GM15510 (cell line): ENCODE results near the gene PTTG1IP.

ENCODE experiments used
- POLR2A ChIP-seq: IDR thresholded peaks from 3 replicates; pipeline ENCODE4 v1.6.1; 2011; ENCODE audit warnings: borderline replicate concordance; ENCODE audit not compliant: insufficient read length; ENCODE audit errors: extremely low read depth

PTTG1IP gene

DNA sequence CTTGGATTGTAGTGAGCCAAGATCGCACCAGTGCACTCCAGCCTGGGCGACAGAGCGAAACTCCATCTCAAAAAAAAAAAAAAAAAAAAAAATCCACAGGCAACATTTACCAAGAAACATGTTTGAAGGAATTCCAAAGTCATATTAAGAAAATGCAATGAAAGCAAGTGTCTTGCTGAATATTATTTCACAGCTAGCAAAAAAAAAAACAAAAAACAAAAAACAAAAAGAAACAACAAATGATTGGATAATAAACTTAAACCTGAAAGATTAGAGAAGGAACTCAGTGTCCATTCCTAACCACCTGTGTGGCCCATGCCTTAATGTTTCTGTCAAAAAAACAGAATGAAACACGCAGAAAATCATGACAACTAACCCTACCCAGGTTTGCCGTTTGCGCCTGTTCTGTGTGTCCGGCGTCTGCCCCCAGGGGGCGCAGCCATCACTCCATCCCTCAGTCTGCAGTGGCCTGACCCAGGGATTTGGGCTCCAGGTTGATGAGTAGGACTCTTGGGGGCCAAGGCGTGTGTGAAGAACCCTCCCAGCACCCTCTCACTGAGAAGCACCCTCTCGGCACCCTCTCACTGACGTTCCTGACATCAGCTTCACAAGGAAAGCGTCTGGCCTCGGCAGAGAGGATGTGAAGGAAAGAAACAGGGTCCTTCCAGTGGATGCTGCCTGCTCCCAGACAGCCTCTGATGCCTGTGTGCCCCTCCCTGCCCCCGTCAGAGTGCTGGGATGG lies 19.2 kb upstream of the PTTG1IP start:
- TF ChIP-seq POLR2A = no peak

DNA sequence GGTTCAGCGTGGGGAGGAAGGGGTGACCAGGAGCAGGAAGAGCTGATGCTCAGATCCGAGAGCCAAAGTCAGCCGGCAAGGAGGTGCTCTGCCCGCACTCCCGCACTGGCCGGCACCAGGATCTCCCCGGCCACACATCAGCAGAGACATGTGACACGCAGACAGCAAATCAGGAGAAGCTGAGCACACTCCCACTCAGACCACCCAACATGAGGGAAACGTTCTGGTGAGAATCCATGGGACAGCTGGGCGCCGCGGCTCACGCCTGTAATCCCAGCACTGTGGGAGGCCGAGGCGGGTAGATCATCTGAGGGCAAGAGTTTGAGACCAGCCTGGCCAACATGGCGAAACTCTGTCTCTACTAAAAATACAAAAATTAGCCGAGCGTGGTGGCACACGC lies 18.6 kb upstream of the PTTG1IP start:
- no peak for TF ChIP-seq POLR2A

DNA sequence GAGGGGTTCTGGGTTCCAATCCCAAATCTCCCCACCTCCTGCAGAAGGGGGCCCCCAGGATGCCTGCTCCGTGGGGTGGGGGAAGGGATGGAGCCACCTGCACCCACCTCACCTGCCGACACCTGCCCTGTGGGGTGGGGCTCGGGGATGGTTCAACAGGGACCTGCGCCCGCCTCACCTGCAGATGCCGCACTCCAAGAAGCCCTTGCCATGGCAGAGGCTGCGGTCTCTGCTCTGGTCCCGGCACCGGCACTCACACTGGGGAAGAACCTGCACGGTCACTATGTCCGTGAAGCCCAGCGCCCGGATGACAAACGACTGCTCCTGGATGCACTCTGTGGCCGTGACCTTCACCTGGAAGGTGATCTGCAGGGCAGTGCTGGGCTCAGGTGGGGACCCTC lies 18.1 kb upstream of the PTTG1IP start:
- TF ChIP-seq POLR2A = no peak

DNA sequence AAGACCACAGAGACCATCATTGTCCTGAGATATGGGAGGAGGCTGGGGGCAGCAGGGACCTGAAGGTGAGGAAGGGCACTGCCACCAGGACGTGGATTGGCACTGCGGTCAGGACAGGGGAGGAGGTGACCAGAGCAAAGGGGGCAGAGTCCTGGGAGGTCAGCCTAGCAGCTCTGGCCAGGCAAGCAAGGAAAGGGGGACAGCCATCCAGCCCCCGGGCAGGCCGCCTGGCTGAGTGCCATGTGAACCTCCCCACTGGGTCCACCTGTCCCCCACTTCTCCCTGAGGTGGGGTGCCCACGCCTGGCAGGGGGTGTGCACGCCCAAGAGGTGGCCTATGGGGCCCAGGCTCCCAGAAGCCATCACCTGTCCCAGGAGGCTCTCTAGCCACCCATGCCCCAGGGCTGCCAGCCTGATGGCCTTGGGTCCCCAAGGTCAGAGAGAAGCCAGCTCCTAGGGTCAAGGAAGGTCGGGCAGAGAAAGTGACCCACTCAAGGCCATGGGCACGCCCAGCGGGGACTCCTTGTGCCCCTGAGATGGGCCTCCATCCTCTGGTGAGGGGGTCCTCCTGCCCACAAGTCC lies 17.6 kb upstream of the PTTG1IP start:
- TF ChIP-seq POLR2A = no peak

DNA sequence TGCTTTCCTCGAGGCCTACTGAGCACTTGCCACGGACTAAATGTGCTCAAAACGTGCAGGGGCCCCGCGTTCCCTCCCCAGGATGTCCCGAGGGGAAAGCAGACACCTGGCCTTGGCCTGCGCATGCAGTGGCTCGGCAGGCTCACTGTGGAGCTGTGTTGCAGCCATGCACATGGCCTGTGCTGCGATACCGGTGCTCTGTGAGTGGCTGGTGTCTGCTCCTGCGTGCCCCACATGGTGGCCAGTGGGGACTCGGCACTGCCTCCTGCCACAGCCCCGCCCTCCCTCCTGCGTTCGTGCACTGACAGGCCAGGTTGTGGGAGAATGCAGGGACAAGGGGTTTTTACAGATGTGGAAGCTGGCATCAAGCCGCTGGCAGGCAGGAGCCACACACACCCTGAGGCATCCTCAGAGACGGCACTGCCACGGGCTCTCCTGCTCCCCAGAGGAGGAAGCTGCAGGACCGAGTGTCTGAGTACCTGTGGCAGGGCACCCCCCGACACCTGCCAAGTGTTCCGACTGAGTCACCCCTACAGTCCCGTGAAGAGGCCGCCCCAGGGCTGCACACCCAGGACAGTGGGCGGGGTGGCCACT lies 16.9 kb upstream of the PTTG1IP start:
- no peak for TF ChIP-seq POLR2A

DNA sequence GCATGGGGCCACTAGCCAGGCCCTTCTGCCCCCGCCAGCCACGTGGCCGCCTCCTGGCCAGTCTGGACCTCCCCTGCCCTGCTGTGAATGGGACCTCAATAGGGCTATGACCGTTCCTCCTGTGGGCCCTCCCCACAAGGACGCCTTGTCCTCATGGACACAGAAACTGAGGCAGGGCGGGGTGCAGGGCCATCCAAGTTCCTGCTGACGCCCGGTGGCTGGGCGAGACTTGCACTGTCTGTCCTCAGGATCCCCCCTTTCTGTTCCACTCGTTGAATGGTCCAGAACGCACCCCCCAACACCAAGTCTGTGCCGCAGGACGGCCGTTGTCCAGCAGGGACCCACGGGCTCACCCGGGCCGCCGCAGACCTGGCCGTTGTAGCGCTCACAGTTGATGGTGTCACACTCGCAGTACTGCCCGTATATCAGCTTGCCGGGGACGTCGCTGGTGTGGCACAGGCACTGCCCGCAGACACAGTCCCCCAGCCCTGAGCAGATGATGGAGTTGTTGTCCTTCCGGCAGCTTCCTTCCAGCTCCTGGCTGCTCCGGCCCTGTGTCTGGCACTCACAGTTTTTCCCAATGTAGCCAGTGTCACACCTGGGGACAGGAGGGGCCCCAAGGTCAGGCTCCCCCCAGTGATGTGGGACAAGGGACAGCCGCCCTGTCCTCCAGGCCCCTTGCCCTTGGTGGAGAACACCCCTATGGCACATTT lies 16.3 kb upstream of the PTTG1IP start:
- peak; percentile 7 for TF ChIP-seq POLR2A

DNA sequence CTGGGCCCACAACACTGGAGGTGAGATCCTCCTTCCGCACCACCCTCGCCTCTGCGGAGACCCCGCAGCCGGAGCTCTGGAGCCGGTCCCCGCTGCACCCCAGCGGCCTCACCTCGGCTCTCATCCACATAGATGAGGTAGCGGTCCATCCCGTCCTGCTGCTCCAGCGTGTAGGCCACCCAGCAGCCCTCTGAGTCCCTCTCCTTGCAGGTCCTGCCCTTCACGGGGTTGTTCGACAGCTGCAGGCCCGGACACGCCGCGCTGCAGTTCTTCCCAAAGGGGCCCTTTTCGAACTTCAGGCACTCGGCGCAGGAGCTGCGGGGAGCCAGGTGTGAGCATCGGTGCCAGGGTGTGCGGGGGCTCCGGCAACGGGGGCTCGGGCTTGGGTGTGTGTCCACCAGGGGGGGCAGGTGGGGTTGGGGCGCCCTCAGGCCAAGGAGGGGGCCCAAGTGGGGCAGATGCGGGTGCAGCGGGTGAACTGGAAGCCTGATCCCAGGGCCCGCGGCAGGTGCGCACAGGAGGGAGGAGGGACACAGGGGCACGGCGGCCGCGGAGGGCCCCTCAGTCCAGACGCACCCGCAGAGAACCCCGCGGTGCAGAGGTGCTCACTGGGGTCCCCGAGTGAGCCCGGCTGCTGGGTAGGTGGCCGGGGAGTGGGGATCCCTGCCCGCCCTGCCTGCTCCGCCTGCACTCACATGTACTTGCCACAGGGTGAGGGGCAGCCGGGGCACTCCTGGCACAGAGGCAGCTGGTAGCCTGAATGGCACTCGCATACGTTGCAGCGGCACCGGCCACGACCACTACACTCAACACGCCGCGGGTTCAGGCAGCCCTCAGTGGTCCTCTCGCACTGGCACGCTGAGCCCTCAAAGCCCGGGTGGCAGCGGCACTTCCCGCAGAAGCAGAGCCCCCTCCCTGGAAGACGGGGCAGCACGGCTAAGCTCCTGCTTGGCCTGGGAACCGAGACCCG lies 15.4 kb upstream of the PTTG1IP start:
- peak; percentile 21 for TF ChIP-seq POLR2A

DNA sequence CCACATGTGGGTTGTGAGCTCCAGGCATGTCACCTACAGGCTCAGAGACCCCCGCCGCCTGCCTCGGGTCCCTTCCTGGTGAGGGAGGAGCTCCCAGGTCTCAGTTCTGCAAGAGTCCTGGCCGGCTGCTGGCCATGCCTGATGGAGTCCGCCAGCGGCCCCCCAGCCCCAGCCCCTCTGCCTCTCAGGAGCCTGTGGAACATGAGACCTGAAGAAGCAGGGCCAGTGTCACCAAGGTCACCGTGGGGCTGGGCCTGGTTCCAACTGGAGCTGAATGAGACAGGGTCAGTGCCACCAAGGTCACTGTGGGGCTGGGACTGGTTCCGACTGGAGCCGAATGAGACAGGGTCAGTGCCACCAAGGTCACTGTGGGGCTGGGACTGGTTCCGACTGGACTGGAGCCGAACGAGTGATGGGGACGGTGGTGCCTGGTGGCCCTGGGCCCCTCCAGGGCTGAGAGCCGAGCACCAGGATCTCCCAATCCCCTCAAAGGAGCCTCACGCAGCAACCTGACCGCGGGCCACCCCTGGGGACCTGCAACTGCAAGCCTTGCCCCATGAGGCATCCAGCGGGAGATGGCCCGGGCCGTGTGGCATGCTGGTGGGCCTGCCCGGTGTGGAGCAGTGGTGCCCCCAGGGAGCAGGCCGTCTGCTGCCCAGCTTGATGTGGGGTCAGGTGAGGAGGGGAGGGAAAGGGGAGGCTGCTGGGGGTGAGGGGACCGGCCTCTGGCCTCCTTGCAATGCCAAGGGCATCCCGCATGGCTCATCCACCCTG lies 14.5 kb upstream of the PTTG1IP start:
- TF ChIP-seq POLR2A = no peak

DNA sequence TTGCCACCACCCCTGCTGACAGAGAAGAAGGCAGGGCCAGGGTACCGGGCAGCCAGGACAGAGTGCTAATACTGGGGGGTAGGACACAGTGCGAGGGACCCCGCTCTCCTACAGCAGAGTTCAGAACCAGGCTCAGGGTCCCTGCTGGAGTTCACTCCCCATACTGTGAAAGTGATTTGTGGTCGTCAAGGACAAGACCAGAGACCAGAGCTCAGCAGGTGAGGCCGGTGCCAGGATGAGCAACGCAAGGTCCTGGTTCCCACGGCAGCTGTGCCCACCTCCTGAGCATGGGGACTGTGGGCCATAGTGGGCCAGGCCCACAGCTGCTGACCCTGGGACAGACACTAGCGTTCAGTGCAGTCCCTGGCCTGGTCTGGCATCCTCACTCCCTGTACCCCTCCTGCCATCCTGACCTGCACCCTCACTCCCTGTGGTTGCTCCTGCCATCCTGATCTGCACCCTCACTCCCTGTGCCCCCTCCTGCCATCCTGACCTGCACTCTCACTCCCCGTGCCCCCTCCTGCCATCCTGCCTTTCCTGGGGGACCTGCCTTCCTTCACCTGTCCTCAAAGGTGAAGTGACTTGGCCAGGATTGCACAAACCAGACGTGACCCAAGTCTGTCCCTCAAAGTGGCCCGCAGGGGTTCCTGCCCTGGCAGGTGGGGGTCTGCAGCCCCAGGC lies 13.8 kb upstream of the PTTG1IP start:
- TF ChIP-seq POLR2A = no peak

DNA sequence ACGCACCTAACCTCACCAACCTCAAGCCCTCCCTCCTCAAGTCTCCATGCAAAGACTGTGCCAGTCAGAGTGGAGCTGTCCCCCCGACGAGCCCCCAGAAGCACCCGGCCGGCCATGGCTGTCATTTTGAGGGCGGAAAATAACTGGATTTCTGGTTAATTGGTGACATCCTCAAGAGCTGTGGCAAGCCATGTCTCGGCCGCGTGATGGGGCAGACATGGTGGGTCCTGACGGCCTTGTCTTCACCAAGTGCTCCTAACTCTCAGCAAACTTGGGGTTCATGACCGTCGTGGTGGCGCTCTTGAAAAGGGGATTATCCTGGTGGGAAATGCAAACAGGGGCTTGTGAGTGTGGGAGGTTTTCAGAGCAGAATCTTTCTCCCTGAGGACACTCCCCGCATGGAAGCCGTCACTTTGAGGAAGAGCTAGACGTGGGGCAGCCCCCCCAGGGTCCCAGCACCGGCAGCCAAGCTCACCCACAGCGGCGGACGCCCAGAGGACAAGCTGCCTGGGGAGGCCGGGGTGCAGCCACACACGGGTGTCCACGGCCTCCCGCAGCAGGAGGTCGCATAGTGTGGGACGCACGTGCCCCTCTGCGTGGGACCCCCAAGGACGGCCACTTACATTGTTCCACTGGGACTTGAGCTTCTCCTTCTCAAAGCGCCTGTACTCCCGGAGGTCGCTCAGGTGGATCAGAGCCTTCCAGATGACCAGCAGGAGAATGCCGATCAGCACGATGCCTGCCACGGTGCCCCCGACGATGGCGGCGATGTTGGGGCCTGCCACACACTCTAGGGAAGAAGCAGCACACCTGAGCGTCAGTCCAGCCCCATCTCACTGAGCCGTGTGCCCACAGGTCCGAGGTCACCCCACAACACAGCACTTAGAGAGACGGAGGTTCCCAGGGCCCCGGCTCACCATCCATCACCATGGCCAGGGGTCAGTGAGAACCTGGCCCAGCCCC lies 12.9 kb upstream of the PTTG1IP start:
- no peak for TF ChIP-seq POLR2A

DNA sequence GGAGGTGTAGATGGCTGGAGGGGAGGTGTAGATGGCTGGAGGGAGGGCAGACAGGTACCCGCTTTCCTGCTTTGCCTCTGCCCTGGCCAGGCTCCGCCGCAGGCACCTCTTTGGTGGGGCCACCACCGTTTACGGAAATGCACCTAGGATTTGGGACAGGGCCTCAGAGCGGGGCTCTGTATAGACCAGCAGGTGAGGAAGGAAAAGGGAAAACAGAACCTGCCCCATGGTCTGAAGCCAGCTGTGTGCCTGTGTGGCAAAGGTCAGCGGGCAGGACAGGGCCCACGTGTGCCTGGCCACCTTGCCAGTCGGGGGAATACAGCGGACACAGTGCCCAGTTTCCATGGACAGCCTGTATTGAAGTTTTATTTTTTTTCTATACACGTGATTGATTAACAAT lies 12.1 kb upstream of the PTTG1IP start:
- TF ChIP-seq POLR2A = no peak

DNA sequence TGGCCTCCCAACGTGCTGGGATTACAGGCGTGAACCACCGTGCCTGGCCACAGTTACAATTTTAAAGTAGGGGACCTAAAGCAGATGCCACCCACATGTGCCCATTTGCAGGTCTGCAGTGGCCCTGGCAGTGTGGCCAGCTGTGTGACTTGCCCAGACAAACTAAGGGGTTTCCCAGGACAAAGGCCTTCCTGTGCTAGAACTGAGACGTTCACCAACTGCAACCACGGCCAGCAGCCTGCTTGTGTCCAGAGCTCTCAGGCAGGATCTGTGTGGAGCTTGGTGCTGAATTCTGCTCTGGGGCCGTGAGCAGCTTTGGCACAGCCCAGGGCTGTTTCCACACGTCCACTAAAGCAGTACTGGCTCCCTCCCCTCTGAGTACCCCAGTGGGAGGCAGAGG lies 10.6 kb upstream of the PTTG1IP start:
- TF ChIP-seq POLR2A = no peak

DNA sequence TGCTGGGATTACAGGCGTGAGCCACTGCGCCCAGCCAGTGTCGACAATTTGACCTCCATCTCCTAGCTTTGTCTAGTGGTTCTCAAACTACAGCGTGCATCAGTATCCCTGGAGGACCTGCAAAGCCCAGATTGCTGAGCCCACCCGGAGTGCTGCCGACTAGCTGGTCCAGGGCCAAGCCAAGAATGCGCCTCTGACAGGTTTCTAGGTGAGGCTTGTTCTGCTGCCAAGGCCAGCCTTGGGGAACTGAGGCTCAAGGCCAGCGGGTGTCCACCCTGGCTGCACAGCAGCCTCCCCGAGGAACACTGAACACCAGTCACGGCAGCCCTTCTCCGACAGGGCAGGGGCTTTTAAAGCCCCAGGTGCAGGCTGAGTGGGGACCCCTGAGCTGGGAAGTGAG lies 9.8 kb upstream of the PTTG1IP start:
- no peak for TF ChIP-seq POLR2A
